Hematopoietic multipotent progenitor cell treated with erythropoietin and hydrocortisone succinate and interleukin-3 and kit ligand, for 6 days (in vitro differentiated cells): ENCODE data around the gene RNASEH2C.
A peak's percentile ranks its signal among the peaks of the same experiment; 100 is the strongest.
"Not testable (repeated sequence)": the region's sequence is repeated elsewhere in the genome, so short reads cannot be mapped to it uniquely, and the experiment has no call there.

Experiments used
- DNase-seq: peaks from one replicate; pipeline ENCODE4 v3.0.0-alpha.2; 2015

RNASEH2C gene

GRCh38 chr11:65720211-65720934, at the start of gene RNASEH2C:
Gene RNASEH2C (minus strand): TSS chr11:65720798. CDS start chr11:65720758, 40 bp downstream.
- DNase-seq, result peak; percentile 95

GRCh38 chr11:65767806-65768205, 47.2 kb upstream of the RNASEH2C start:
- not testable (repeated sequence) for DNase-seq

GRCh38 chr11:65767406-65767805, 46.8 kb upstream of the RNASEH2C start:
- DNase-seq, result no peak

- peak; percentile 68 for DNase-seq
Measured at GRCh38 chr11:65766535-65766934, 45.9 kb upstream of the RNASEH2C start.

- no peak for DNase-seq
Measured at GRCh38 chr11:65764434-65764833, 43.8 kb upstream of the RNASEH2C start.

GRCh38 chr11:65762816-65763215, 42.2 kb upstream of the RNASEH2C start:
- not testable (repeated sequence) for DNase-seq

GRCh38 chr11:65762169-65762568, 41.6 kb upstream of the RNASEH2C start:
- DNase-seq, result not testable (repeated sequence)

- no peak for DNase-seq
Measured at GRCh38 chr11:65745049-65745448, 24.5 kb upstream of the RNASEH2C start.

GRCh38 chr11:65744699-65745042, 24.1 kb upstream of the RNASEH2C start:
- no peak for DNase-seq

GRCh38 chr11:65744026-65744698, 23.6 kb upstream of the RNASEH2C start:
- peak; percentile 45 for DNase-seq

GRCh38 chr11:65743681-65744025, 23.1 kb upstream of the RNASEH2C start:
- no peak for DNase-seq

GRCh38 chr11:65742353-65742752, 21.8 kb upstream of the RNASEH2C start:
- DNase-seq, result no peak

GRCh38 chr11:65741185-65741584, 20.6 kb upstream of the RNASEH2C start:
- no peak for DNase-seq

GRCh38 chr11:65739022-65739421, 18.4 kb upstream of the RNASEH2C start:
- no peak for DNase-seq

GRCh38 chr11:65736810-65737209, 16.2 kb upstream of the RNASEH2C start:
- no peak for DNase-seq

- peak; percentile 85 for DNase-seq
Measured at GRCh38 chr11:65735111-65735510, 14.5 kb upstream of the RNASEH2C start.

- no peak for DNase-seq
Measured at GRCh38 chr11:65730461-65730860, 9.9 kb upstream of the RNASEH2C start.

- DNase-seq, result no peak
Measured at GRCh38 chr11:65727865-65728264, 7.3 kb upstream of the RNASEH2C start.

GRCh38 chr11:65726660-65727059, 6.1 kb upstream of the RNASEH2C start:
- peak; percentile 28 for DNase-seq

GRCh38 chr11:65722261-65722660, 1.7 kb upstream of the RNASEH2C start:
- DNase-seq, result no peak

- peak; percentile 61 for DNase-seq
Measured at GRCh38 chr11:65719871-65720210, 757 bp downstream of the RNASEH2C start.

GRCh38 chr11:65718964-65719492, 1.6 kb downstream of the RNASEH2C start:
- peak; percentile 32 for DNase-seq

- DNase-seq, result no peak
Measured at GRCh38 chr11:65718531-65718930, 2.1 kb downstream of the RNASEH2C start.

GRCh38 chr11:65717906-65718305, 2.7 kb downstream of the RNASEH2C start:
- no peak for DNase-seq
